ENCODE data around the gene OR1M1. TPM values are rescaled to one million over a fixed set of nuclear protein-coding genes. Genes with fewer than 3 reads are reported as not detected.
"Not testable (repeated sequence)": the region's sequence is repeated elsewhere in the genome, so short reads cannot be mapped to it uniquely, and the experiment has no call there.

OR1M1 gene
- total RNA-seq, 4 donors from 2014 or later: not detected

DNA sequence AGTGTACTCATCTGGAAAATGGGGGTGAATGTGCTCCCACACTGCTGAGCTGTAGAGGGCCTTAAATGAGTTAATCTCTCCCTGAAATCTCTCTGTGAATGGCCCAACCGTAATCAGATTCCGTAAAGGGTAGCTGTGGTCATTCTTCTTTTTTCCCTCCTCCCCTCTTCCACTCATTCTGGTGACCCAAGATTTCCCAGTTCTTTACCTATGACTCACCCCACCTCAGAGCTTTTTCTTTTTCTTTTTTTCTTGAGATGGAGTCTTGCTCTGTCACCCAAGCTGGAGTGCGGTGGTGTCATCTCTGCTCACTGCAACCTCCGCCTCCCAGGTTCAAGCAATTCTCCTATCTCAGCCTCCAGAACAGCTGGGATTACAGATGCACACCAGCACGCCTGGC is 43.3 kb upstream of the OR1M1 start:
- no peak overlapping the region for H3K4me3 ChIP-seq
- WGBS, 2 donors: 78 to 83% methylated on average over 4 to 5 of the region's 5 CpGs
- no peaks in the 10 kb centered on the region for H3K4me1 ChIP-seq
- DNase-seq: no peak
- peaks cover 0 to 68% (median 0%) of the 10 kb centered on the region in 4 donors for H3K27me3 ChIP-seq
- intact Hi-C loops (cut with DNase I): no loop called here
- no peaks in the 10 kb centered on the region for H3K36me3 ChIP-seq
- H3K9me3 ChIP-seq: no peaks in the 10 kb centered on the region
- H3K27ac ChIP-seq: no peak overlapping the region
- TF ChIP-seq POLR2A (IDR thresholded peaks at IDR 0.05): no peak
- TF ChIP-seq, protein P1, sequence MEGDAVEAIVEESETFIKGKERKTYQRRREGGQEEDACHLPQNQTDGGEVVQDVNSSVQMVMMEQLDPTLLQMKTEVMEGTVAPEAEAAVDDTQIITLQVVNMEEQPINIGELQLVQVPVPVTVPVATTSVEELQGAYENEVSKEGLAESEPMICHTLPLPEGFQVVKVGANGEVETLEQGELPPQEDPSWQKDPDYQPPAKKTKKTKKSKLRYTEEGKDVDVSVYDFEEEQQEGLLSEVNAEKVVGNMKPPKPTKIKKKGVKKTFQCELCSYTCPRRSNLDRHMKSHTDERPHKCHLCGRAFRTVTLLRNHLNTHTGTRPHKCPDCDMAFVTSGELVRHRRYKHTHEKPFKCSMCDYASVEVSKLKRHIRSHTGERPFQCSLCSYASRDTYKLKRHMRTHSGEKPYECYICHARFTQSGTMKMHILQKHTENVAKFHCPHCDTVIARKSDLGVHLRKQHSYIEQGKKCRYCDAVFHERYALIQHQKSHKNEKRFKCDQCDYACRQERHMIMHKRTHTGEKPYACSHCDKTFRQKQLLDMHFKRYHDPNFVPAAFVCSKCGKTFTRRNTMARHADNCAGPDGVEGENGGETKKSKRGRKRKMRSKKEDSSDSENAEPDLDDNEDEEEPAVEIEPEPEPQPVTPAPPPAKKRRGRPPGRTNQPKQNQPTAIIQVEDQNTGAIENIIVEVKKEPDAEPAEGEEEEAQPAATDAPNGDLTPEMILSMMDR (IDR thresholded peaks at IDR 0.05): no peak

DNA sequence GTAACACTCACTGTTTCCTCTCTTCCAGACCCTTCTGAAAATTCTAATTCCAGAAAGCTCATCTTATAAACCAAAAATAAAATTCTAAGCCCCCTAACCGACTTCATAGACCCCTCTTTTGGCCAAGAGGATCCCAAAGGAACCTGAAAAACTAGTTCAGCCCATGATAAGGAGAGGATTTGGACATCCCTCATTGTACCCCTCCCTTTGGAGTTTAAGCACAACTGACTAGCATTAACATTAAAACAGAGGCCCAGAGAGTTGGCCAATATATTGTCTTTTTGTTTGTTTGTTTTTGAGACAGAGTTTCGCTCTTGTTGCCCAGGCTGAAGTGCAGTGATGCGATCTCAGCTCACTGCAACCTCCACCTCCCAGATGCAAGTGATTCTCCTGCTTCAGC is 42.4 kb upstream of the OR1M1 start:
- 51 to 67% methylated on average over 3 of the region's 3 CpGs for WGBS, 2 donors
- no peaks in the 10 kb centered on the region for H3K9me3 ChIP-seq
- TF ChIP-seq POLR2A (IDR thresholded peaks at IDR 0.05): no peak
- TF ChIP-seq, protein P1 (IDR thresholded peaks at IDR 0.05): no peak
- no peak overlapping the region for H3K4me3 ChIP-seq
- no peaks in the 10 kb centered on the region for H3K4me1 ChIP-seq
- no peak for DNase-seq
- peaks cover 0 to 70% (median 0%) of the 10 kb centered on the region in 4 donors for H3K27me3 ChIP-seq
- H3K36me3 ChIP-seq: no peaks in the 10 kb centered on the region
- intact Hi-C loops (cut with DNase I): no loop called here
- H3K27ac ChIP-seq: no peak overlapping the region

DNA sequence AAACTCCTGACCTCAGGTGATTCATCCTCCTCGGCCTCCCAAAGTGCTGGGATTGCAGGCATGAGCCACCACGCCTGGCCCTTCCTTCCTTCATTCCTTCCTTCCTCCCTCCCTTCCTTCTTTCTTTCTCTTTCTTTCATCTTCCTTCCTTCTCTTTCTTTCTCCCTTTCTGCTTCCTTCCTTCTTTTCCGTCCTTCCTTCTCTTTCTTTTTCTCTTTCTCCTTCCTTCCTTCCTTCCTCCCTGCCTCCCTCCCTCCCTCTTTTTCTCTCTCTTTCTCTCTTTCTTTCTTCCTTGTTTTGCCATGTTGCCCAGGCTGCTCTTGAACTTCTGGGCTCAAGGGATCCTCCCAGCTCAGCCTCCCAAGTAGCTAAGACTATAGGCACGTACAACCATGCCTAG is 40.2 kb upstream of the OR1M1 start:
- Histone ChIP-seq H3K36me3 (no peaks in the 10 kb centered on the region), H3K4me3 (no peak overlapping the region), H3K9me3 (no peaks in the 10 kb centered on the region), H3K27me3 (peaks cover 0 to 82% (median 0%) of the 10 kb centered on the region in 4 donors), H3K27ac (no peak overlapping the region), H3K4me1 (no peaks in the 10 kb centered on the region)
- intact Hi-C loops (cut with DNase I): no loop called here
- TF ChIP-seq POLR2A (IDR thresholded peaks at IDR 0.05): no peak
- TF ChIP-seq, protein P1 (IDR thresholded peaks at IDR 0.05): no peak
- WGBS, 2 donors: 45 to 62% methylated on average over 4 of the region's 4 CpGs
- DNase-seq: no peak

DNA sequence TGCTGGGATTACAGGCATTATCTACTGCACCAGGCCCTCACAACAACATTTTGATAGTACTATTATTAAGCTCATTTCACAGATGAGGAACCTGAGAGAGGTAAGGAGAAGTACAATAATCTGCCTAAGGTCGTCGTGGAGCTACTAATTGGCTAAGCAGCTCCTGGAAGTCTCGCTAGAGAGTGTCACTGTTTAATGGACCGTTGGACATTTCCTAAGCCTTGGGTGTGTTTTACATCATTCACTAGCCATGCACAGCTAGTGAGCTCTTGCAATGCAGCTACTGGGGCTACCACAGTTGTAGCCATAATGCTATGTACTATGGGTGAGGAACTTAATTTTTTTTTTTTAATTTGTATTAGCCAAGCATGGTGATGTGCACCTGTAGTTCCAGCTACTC is 34.0 kb upstream of the OR1M1 start:
- Histone ChIP-seq H3K27ac (no peak overlapping the region), H3K27me3 (peaks cover 0 to 97% (median 0%) of the 10 kb centered on the region in 4 donors), H3K9me3 (no peaks in the 10 kb centered on the region), H3K4me1 (peaks cover 0 to 17% (median 0%) of the 10 kb centered on the region in 3 donors), H3K36me3 (no peaks in the 10 kb centered on the region), H3K4me3 (no peak overlapping the region)
- intact Hi-C loops (cut with DNase I): no loop called here
- TF ChIP-seq, protein P1 (IDR thresholded peaks at IDR 0.05): no peak
- no peak for TF ChIP-seq POLR2A (IDR thresholded peaks at IDR 0.05)
- DNase-seq: no peak
- WGBS, 2 donors: 73 to 81% methylated on average over 4 of the region's 4 CpGs

DNA sequence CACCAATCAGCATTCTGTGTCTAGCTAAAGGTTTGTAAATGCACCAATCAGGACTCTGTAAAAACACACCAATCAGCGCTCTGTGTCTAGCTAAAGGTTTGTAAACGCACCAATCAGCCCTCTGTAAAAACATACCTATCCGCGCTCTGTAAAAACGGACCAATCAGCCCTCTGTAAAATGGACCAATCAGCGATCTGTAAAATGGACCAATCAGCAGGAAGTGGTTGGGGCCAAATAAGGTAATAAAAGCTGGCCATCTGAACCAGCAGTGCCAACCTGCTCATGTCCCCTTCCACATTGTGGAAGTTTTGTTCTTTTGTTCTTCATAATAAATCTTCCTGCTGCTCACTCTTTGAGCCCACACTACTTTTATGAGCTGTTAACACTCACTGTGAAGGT is 33.2 kb upstream of the OR1M1 start:
- not testable (repeated sequence) for DNase-seq
- WGBS, 2 donors: 83 to 95% methylated on average over 6 of the region's 6 CpGs

DNA sequence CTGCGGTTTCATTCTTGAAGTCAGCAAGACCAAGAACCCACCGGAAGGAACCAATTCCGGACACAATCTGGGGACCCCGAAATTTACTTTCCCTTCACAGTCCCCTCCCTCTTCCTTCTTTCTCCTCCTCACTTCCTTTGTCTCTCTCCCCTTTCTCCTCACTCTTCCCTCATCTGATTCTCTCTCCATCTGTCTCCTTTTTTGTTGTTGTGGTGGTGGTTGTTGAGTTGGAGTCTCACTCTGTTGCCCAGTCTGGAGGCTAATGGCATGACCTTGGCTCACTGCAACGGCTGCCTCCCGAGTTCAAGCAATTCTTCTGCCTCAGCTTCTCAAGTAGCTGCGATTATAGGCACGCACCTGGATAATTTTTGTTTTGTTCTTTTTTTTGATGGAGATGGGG is 32.7 kb upstream of the OR1M1 start:
- Histone ChIP-seq H3K27me3 (peaks cover 0 to 97% (median 0%) of the 10 kb centered on the region in 4 donors), H3K4me1 (peaks cover 0 to 17% (median 0%) of the 10 kb centered on the region in 3 donors), H3K27ac (no peak overlapping the region), H3K36me3 (no peaks in the 10 kb centered on the region), H3K4me3 (no peak overlapping the region), H3K9me3 (no peaks in the 10 kb centered on the region)
- TF ChIP-seq POLR2A (IDR thresholded peaks at IDR 0.05): no peak
- TF ChIP-seq, protein P1 (IDR thresholded peaks at IDR 0.05): no peak
- 64 to 77% methylated on average over 8 of the region's 8 CpGs for WGBS, 2 donors
- intact Hi-C loops (cut with DNase I): no loop called here
- DNase-seq: no peak

More for the DNA sequence above, 33.2 kb upstream of the OR1M1 start:
- Histone ChIP-seq H3K27me3 (peaks cover 0 to 97% (median 0%) of the 10 kb centered on the region in 4 donors), H3K4me1 (peaks cover 0 to 17% (median 0%) of the 10 kb centered on the region in 3 donors)
- H3K36me3 ChIP-seq; H3K4me3 ChIP-seq; H3K9me3 ChIP-seq; H3K27ac ChIP-seq; intact Hi-C loops (cut with DNase I): not testable (repeated sequence)
